ENCODE results near the gene SLC16A8.
"Not testable (repeated sequence)": the region's sequence is repeated elsewhere in the genome, so short reads cannot be mapped to it uniquely, and the experiment has no call there.

SLC16A8 gene

DNA sequence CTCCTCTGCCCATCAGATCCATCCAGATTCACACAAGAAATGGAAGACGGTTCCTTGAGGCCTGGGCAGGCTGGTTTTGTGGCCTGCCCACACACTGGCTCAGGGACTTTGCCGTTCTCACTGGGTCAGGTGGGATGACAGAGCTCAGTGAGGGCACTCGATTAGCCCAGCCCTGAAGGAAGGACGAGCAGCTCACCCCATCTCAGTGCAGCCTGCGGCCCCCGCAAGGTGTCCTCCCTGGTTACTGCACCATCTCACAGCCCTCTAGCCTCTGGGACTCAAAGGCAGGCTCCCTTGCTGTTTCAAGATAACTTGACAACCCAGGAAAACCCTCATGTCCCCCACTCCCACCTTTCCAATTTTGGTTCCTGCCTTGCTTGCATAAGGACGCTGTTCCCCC is 4.2 kb downstream of the SLC16A8 start (continued):
- no peak for TF ChIP-seq IKZF3 (tag by site-specific recombination; IDR thresholded peaks at IDR 0.05)
- no peak for TF ChIP-seq GLI2 (tag by site-specific recombination; IDR thresholded peaks at IDR 0.05; ENCODE audit: borderline replicate concordance, low read depth)

DNA sequence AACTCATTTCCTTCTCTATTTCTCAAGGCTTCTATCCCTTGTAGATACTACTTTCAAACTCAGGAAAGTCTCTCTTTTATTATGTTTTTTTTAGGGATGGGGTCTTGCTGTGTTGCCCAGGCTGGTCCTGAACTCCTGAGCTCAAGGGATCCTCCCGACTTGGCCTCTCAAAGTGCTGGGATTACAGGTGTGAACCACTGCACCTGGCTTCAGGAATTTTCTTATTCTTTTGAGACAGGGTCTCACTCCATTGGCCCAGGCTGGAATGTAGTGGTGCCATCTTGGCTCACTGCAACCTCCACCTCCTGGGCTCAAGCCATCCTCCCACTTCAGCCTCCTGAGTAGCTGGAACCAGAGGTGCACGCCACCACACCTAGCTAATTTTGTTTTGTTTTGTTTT is 4.8 kb downstream of the SLC16A8 start:
- H3K4me1 ChIP-seq (ENCODE audit: control insufficient read depth, insufficient read depth, low read length); H3K27ac ChIP-seq (ENCODE audit: extremely low read depth, low read depth, low read length); H3K9me3 ChIP-seq (ENCODE audit: control insufficient read depth, insufficient read depth, low read depth, low read length); POLR2A ChIA-PET; H3K4me3 ChIP-seq (ENCODE audit: low read depth, low read length): not testable (repeated sequence)
- CTCF ChIA-PET: interaction anchor here (1.2 to 1.8 kb wide), 5 partner anchors 11 to 36 kb away, joined by 3 to 8 read pairs (median 5); no protein-coding TSS in a partner anchor
- TF ChIP-seq ZNF121 (tag by site-specific recombination; IDR thresholded peaks at IDR 0.05): peak; percentile 96
- H3K36me3 ChIP-seq (ENCODE audit: control insufficient read depth in 2 of 2, insufficient read depth in 1 of 2, low read length in 2 of 2): peaks cover 0 to 36% of the 10 kb centered on the region in 2 experiments; a peak in 1 of 3 replicates

DNA sequence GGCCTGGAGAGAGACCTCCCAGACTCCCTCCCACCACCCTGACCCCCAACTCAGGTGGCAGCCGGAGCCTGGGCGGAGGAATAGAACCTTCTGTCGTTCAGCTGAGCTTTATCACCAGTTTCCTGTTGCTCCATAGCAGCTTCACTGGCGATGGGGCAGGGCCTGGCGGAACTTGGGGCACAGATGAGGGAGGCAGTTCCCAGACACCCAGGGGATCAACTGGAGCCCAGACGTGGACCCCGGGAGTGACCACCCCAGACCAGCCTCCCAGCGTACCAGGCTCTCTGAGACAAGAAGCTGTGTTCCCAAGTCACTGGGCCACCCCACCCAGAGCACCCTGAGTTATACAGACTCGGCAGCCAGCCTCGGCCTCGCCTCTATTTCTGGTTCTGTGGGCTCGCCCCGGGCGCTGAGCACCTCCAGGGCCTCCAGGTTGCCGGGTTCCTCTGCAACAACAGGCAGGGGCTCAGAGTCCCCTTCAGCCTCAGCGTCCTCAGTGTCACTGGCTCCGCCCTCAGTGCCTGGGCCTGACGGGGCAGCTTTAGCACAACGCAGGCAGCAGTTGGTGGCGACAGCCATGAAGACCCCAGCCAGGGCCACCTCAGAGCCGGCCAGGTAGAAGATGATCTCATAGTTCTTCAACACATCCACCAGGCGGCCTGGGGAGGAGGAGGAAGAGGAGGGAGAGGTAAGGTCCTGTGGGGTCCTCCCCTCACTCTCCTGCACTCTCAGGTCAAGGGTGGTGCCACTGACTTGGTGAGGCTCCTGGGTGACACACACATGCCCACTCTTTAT is 5.7 kb downstream of the SLC16A8 start:
- POLR2A ChIA-PET: interaction anchor here (0.6 kb wide), 1 partner anchor 541 kb away, joined by 5 read pairs; no protein-coding TSS in a partner anchor
- Histone ChIP-seq H3K9me3 (ENCODE audit: control insufficient read depth, insufficient read depth, low read depth, low read length) (no peaks in the 10 kb centered on the region), H3K27ac (ENCODE audit: extremely low read depth, low read depth, low read length) (no peak overlapping the region), H3K4me1 (ENCODE audit: control insufficient read depth, insufficient read depth, low read length) (no peaks in the 10 kb centered on the region), H3K36me3 (ENCODE audit: control insufficient read depth in 2 of 2, insufficient read depth in 1 of 2, low read length in 2 of 2) (peaks cover 0 to 46% of the 10 kb centered on the region in 2 experiments; a peak in 1 of 3 replicates), H3K4me3 (ENCODE audit: low read depth, low read length) (no peak overlapping the region)
- TF ChIP-seq YY1 (tag by site-specific recombination; IDR thresholded peaks at IDR 0.05): no peak
- no peak for TF ChIP-seq ZNF510 (tag by site-specific recombination; IDR thresholded peaks at IDR 0.05; ENCODE audit: insufficient replicate concordance)
- CTCF ChIA-PET: interaction anchor here (1.5 to 1.8 kb wide), 2 partner anchors 22 to 28 kb away, joined by 3 to 5 read pairs; no protein-coding TSS in a partner anchor

DNA sequence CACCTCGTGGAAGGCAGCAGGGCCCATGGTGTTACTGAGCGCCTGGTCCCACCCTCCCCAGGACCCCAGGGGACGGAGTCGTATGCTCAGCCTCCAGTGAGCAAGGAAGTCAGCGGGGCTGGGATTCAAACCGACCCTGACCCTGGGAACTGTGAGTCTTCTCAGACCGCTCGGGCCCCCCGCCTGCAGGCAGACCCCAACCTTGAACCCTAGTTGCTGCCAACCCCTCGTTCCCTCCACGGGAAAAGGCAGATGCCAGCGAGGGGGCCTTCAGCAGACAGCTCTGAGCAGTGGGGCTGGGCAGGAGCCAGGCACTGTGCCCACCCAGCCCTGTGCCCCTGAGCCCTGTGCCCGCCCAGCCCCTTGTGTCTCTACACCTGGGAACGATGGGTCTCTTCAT is 6.4 kb downstream of the SLC16A8 start:
- ChIA-PET POLR2A (interaction anchor here (0.6 kb wide), 1 partner anchor 541 kb away, joined by 5 read pairs; no protein-coding TSS in a partner anchor), CTCF (no interaction called here)
- H3K27ac ChIP-seq (ENCODE audit: extremely low read depth, low read depth, low read length): no peak overlapping the region
- H3K4me1 ChIP-seq (ENCODE audit: control insufficient read depth, insufficient read depth, low read length): no peaks in the 10 kb centered on the region
- no peak for TF ChIP-seq SP7 (tag by site-specific recombination; IDR thresholded peaks at IDR 0.05)
- TF ChIP-seq ZNF560 (tag by site-specific recombination; IDR thresholded peaks at IDR 0.05; ENCODE audit: borderline replicate concordance): no peak
- TF ChIP-seq ZNF843 (tag by site-specific recombination; IDR thresholded peaks at IDR 0.05): no peak
- TF ChIP-seq, protein P1, sequence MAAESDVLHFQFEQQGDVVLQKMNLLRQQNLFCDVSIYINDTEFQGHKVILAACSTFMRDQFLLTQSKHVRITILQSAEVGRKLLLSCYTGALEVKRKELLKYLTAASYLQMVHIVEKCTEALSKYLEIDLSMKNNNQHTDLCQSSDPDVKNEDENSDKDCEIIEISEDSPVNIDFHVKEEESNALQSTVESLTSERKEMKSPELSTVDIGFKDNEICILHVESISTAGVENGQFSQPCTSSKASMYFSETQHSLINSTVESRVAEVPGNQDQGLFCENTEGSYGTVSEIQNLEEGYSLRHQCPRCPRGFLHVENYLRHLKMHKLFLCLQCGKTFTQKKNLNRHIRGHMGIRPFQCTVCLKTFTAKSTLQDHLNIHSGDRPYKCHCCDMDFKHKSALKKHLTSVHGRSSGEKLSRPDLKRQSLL (tag by site-specific recombination; IDR thresholded peaks at IDR 0.05): no peak
- no peak for TF ChIP-seq ZNF777 (tag by site-specific recombination; IDR thresholded peaks at IDR 0.05; ENCODE audit: borderline replicate concordance)
- TF ChIP-seq, protein P2, sequence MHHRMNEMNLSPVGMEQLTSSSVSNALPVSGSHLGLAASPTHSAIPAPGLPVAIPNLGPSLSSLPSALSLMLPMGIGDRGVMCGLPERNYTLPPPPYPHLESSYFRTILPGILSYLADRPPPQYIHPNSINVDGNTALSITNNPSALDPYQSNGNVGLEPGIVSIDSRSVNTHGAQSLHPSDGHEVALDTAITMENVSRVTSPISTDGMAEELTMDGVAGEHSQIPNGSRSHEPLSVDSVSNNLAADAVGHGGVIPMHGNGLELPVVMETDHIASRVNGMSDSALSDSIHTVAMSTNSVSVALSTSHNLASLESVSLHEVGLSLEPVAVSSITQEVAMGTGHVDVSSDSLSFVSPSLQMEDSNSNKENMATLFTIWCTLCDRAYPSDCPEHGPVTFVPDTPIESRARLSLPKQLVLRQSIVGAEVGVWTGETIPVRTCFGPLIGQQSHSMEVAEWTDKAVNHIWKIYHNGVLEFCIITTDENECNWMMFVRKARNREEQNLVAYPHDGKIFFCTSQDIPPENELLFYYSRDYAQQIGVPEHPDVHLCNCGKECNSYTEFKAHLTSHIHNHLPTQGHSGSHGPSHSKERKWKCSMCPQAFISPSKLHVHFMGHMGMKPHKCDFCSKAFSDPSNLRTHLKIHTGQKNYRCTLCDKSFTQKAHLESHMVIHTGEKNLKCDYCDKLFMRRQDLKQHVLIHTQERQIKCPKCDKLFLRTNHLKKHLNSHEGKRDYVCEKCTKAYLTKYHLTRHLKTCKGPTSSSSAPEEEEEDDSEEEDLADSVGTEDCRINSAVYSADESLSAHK (tag by site-specific recombination; IDR thresholded peaks at IDR 0.05): no peak
- no peak for TF ChIP-seq ZNF473 (tag by site-specific recombination; IDR thresholded peaks at IDR 0.05)
- H3K36me3 ChIP-seq (ENCODE audit: control insufficient read depth in 2 of 2, insufficient read depth in 1 of 2, low read length in 2 of 2): peaks cover 3 to 52% of the 10 kb centered on the region in 2 experiments; a peak in 1 of 3 replicates
- H3K9me3 ChIP-seq (ENCODE audit: control insufficient read depth, insufficient read depth, low read depth, low read length): no peaks in the 10 kb centered on the region
- H3K4me3 ChIP-seq (ENCODE audit: low read depth, low read length): no peak overlapping the region

All from HEK293 (cell line).